IMR-90 (cell line): Measurements from ENCODE around the gene MEN1. TPM values are rescaled to one million over a fixed set of nuclear protein-coding genes. Genes with fewer than 3 reads are reported as not detected.

Experiments
- ATAC-seq: fragments of 200-7000 bp; cut with Tn5 transposase; 2 replicates; pipeline ENCODE4 v1.9.1; 2020; ENCODE audit warnings: low read depth, mild to moderate bottlenecking, moderate library complexity
- BruUV-seq: library from RNA; stranded (reverse); fragments of 400-500 nt; replicated peaks from 2 replicates; lab custom pipeline; 2021; lab: Mats Ljungman, UMichigan
- CTCF ChIA-PET: fragments of 300-600 bp; formaldehyde crosslinking; extraction: SDS; loops from one replicate; lab custom pipeline; 2021; ENCODE audit warnings: antibody characterized with exemption; lab: Yijun Ruan, JAX
- POLR2A ChIA-PET: fragments of 300-600 bp; sonication (Branson Sonifier 250); formaldehyde crosslinking; loops from one replicate; lab custom pipeline; 2022; ENCODE audit warnings: antibody characterized with exemption; ENCODE audit not compliant: unreplicated experiment; lab: Charles Lee
- DNase-seq: peaks from one replicate; pipeline ENCODE4 v3.0.0; 2013
- H2AFZ ChIP-seq: replicated peaks from 2 replicates; pipeline ENCODE3; 2013; ENCODE audit warnings: low read length, mild to moderate bottlenecking; ENCODE audit not compliant: poor library complexity
- H2AK5ac ChIP-seq: 2 replicates; pipeline ENCODE4 v1.6.1; 2013; ENCODE audit warnings: low read depth, low read length, inconsistent platforms
- H2AK9ac ChIP-seq: replicated peaks from 2 replicates; pipeline ENCODE3; 2013; ENCODE audit warnings: mild to moderate bottlenecking, low read depth, low read length, moderate library complexity; ENCODE audit not compliant: poor library complexity
- H2BK120ac ChIP-seq: 2 replicates; pipeline ENCODE4 v1.6.1; 2013; ENCODE audit warnings: low read depth, low read length, inconsistent platforms
- H2BK15ac ChIP-seq: 3 replicates; pipeline ENCODE4 v1.6.1; 2013; ENCODE audit warnings: low read depth, low read length, inconsistent platforms
- H2BK20ac ChIP-seq: 2 replicates; pipeline ENCODE4 v1.6.1; 2013; ENCODE audit warnings: low read depth, mild to moderate bottlenecking, inconsistent platforms, low read length, moderate library complexity
- H2BK5ac ChIP-seq: 2 replicates; pipeline ENCODE4 v1.6.1; 2013; ENCODE audit warnings: mild to moderate bottlenecking, low read depth, low read length, inconsistent platforms; ENCODE audit not compliant: poor library complexity, severe bottlenecking
- H3K14ac ChIP-seq: replicated peaks from 2 replicates; pipeline ENCODE4 v1.6.1; 2013; ENCODE audit warnings: low read depth, low read length, inconsistent platforms
- H3K18ac ChIP-seq: 2 replicates; pipeline ENCODE4 v1.6.1; 2013; ENCODE audit warnings: low read depth, low read length, control low read depth
- H3K23ac ChIP-seq: 2 replicates; pipeline ENCODE4 v1.6.1; 2013; ENCODE audit warnings: low read depth, low read length, inconsistent platforms
- H3K27ac ChIP-seq: 2 replicates; pipeline ENCODE4 v1.5.1; 2013; ENCODE audit warnings: mild to moderate bottlenecking, control low read depth, low read length; ENCODE audit not compliant: insufficient read depth
- H3K27me3 ChIP-seq: 2 replicates; pipeline ENCODE4 v1.6.1; 2013; ENCODE audit warnings: low read length; ENCODE audit not compliant: control insufficient read depth, insufficient read depth
- H3K36me3 ChIP-seq: 2 replicates; pipeline ENCODE4 v1.6.1; 2013; ENCODE audit warnings: low read length, mixed read lengths; ENCODE audit not compliant: control insufficient read depth, insufficient read depth
- H3K4ac ChIP-seq: 2 replicates; pipeline ENCODE4 v1.6.1; 2013; ENCODE audit warnings: low read depth, low read length, inconsistent platforms
- H3K4me1 ChIP-seq: 2 replicates; pipeline ENCODE4 v1.6.1; 2013; ENCODE audit warnings: low read length, mixed read lengths; ENCODE audit not compliant: control insufficient read depth, insufficient read depth
- H3K4me2 ChIP-seq: 2 replicates; pipeline ENCODE4 v1.6.1; 2013; ENCODE audit warnings: low read depth, mild to moderate bottlenecking, control low read depth, low read length, moderate library complexity
- H3K4me3 ChIP-seq: 2 replicates; pipeline ENCODE4 v1.5.1; 2013; ENCODE audit warnings: low read depth, mild to moderate bottlenecking, control low read depth, low read length, moderate library complexity; ENCODE audit not compliant: insufficient read depth
- H3K56ac ChIP-seq: 2 replicates; pipeline ENCODE4 v1.6.1; 2013; ENCODE audit warnings: low read length, inconsistent platforms; ENCODE audit not compliant: insufficient read depth; ENCODE audit errors: extremely low read depth
- H3K79me1 ChIP-seq, 2 experiments: 2 replicates each; pipeline ENCODE4 v1.6.1; 2013; ENCODE audit warnings: low read length in 2 of 2, inconsistent platforms in 1 of 2, low read depth in 1 of 2
- H3K9ac ChIP-seq: 2 replicates; pipeline ENCODE4 v1.6.1; 2013; ENCODE audit warnings: low read depth, low read length, control low read depth
- H3K9me1 ChIP-seq: 2 replicates; pipeline ENCODE4 v1.6.1; 2013; ENCODE audit warnings: low read length, inconsistent platforms; ENCODE audit not compliant: insufficient read depth
- H3K9me3 ChIP-seq: 2 replicates; pipeline ENCODE4 v1.6.1; 2013; ENCODE audit warnings: low read length; ENCODE audit not compliant: control insufficient read depth, insufficient read depth
- H4K20me1 ChIP-seq: 2 replicates; pipeline ENCODE4 v1.6.1; 2013; ENCODE audit warnings: low read length, inconsistent platforms; ENCODE audit not compliant: insufficient read depth
- H4K5ac ChIP-seq: 2 replicates; pipeline ENCODE4 v1.6.1; 2013; ENCODE audit warnings: mild to moderate bottlenecking, low read depth, low read length, control low read depth
- H4K8ac ChIP-seq, 2 experiments: 2 replicates each; pipeline ENCODE4 v1.6.1; 2013; ENCODE audit warnings: low read depth in 2 of 2, low read length in 2 of 2, control low read depth in 1 of 2, inconsistent platforms in 1 of 2
- H4K91ac ChIP-seq: 2 replicates; pipeline ENCODE4 v1.6.1; 2013; ENCODE audit warnings: low read depth, low read length, inconsistent platforms; ENCODE audit not compliant: insufficient read depth
- CEBPB ChIP-seq: IDR thresholded peaks from 2 replicates; pipeline ENCODE4 v1.6.1; 2012; ENCODE audit warnings: low read depth, low read length, improper control_type of control experiment
- CHD1 ChIP-seq: IDR thresholded peaks from 2 replicates; pipeline ENCODE4 v1.6.1; 2012; ENCODE audit warnings: low read depth, low read length, improper control_type of control experiment
- MAZ ChIP-seq: IDR thresholded peaks from 2 replicates; pipeline ENCODE4 v1.6.1; 2012; ENCODE audit warnings: low read depth, mild to moderate bottlenecking, low read length, improper control_type of control experiment, moderate library complexity, borderline replicate concordance
- MXI1 ChIP-seq: IDR thresholded peaks from 2 replicates; pipeline ENCODE4 v1.6.1; 2012; ENCODE audit warnings: low read depth, mild to moderate bottlenecking, low read length, moderate library complexity, borderline replicate concordance
- SMC3 ChIP-seq: fragments of 150-350 bp; IDR thresholded peaks from 2 replicates; pipeline ENCODE4 v1.6.1; 2016; ENCODE audit warnings: low read depth, mild to moderate bottlenecking, antibody characterized with exemption, low read length, moderate library complexity
- WGBS, 2 experiments: methylation state at CpG; one replicate each; pipeline versions ENCODE4 v1.1.5 to v1.1.7; 2013; ENCODE audit warnings: missing lambda C conversion rate in 2 of 2; ENCODE audit not compliant: insufficient read length in 1 of 2; ENCODE audit errors: extremely low coverage in 2 of 2; 5-methylcytosine and 5-hydroxymethylcytosine counted together
- dilution Hi-C: fragments of 300-500 bp; cut with HindIII; formaldehyde crosslinking; loops from one replicate; pipeline ENCODE4 v1.14.3; 2018; ENCODE audit warnings: low sequenced_read_pairs; ENCODE audit not compliant: unreplicated experiment
- in situ Hi-C: fragments of 300-500 bp; cut with MboI; formaldehyde crosslinking; loops from 3 replicates; pipeline ENCODE4 v1.14.3; 2019; ENCODE audit warnings: low sequenced_read_pairs, inconsistent platforms, mixed read lengths
- intact Hi-C: fragments of 100-400 bp; cut with micrococcal nuclease; formaldehyde crosslinking; loops from 2 replicates; pipeline ENCODE4 v1.10.0; 2022
- polyA plus RNA-seq, 3 experiments: library from polyadenylated mRNA; depleted of rRNA; stranded (reverse); fragments of >200 nt; gene quantifications; 2 replicates each; pipeline ENCODE4 v1.2.3, GENCODE V29; 2012; ENCODE audit warnings: low replicate concordance in 1 of 3
- total RNA-seq: library from RNA; depleted of rRNA; stranded (reverse); fragments of >200 nt; gene quantifications from 2 replicates; pipeline ENCODE4 v1.2.3, GENCODE V29; 2012
- TF ChIP-seq, protein P1 (sequence below): fragments of 150-350 bp; IDR thresholded peaks from 2 replicates; pipeline ENCODE4 v1.6.1; 2016; ENCODE audit warnings: low read depth, mild to moderate bottlenecking, low read length, moderate library complexity, borderline replicate concordance
- TF ChIP-seq, protein P2 (sequence below): conservative IDR thresholded peaks from 2 replicates; pipeline ENCODE4 v1.5.1; 2012; ENCODE audit warnings: mild to moderate bottlenecking, low read depth, low read length, improper control_type of control experiment

Gene MEN1
- total and polyA plus RNA-seq, 2 of the 4 experiments (the other 2 are of a cell fraction): 8.8 to 35.7 TPM

DNA sequence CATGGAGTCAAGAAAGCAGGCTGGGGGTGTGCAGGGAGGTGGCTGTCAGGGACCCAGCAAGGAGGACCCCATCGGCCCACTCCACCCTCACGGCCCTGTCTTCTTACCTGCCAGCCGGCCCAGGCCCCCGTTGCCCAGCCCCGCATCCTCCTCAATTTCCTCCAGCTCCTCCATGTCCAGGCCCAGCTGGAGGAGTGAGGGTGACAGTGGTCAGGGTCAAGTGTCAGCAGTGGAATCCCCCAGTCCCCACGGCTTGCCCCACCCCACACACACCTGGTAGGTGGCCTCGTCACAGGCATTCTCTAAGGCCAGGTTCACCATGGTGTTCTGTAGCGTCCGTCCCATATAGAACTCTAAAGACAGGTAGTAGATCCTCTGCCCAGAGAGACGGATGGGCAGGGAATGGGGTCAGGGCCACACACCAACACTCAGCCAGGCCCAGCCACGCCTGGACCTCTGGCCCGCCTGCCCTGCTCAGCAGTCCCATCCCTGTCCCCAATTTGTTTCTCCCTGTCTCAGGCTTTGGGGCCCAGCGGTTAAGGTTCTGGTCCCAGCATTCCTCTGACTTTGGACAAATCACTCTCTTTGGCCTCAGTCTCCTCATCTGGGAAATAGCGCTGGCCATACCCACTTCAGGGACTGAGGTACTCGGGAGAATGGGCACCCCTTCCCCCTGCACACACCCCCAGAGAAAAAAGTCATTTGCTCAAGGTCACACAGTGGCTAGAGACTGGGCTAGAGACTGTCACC lies 51.8 kb downstream of the MEN1 start:
- no peak overlapping the region for H2AFZ ChIP-seq
- H3K14ac ChIP-seq: no peak overlapping the region
- H3K27me3 ChIP-seq: no peaks in the 10 kb centered on the region
- H3K18ac ChIP-seq: no peak overlapping the region
- 100% methylated on average over 6 of the region's 15 CpGs; no CpG with 5 or more reads in 1 of the 2 experiments for WGBS, 2 experiments
- intact Hi-C loops (no loop called here), in situ Hi-C loops (no loop called here), dilution Hi-C loops (no loop called here)
- no peak overlapping the region for H2BK15ac ChIP-seq
- H4K20me1 ChIP-seq: peaks cover 19% of the 10 kb centered on the region
- no peak overlapping the region for H2BK120ac ChIP-seq
- H3K23ac ChIP-seq: no peak overlapping the region
- no TSS peak for BruUV-seq
- no peak overlapping the region for H3K27ac ChIP-seq
- no peaks in the 10 kb centered on the region for H3K9me3 ChIP-seq
- H3K79me1 ChIP-seq: peaks cover 6 to 18% of the 10 kb centered on the region in 2 experiments; a peak in 3 of 4 replicates
- no peak overlapping the region for H2AK5ac ChIP-seq
- ChIA-PET CTCF (no interaction called here), POLR2A (no interaction called here)
- H2AK9ac ChIP-seq: no peak overlapping the region
- no peak overlapping the region for H4K8ac ChIP-seq
- no peak overlapping the region for H3K9ac ChIP-seq
- H4K5ac ChIP-seq: no peak overlapping the region
- no peak overlapping the region for H3K4ac ChIP-seq
- H3K4me2 ChIP-seq: no peak overlapping the region
- H4K91ac ChIP-seq: no peak overlapping the region
- H2BK5ac ChIP-seq: no peak overlapping the region
- no peak overlapping the region for H3K4me3 ChIP-seq
- peaks cover 16% of the 10 kb centered on the region for H3K36me3 ChIP-seq
- no peak overlapping the region for H3K56ac ChIP-seq
- H3K4me1 ChIP-seq: peaks cover 10% of the 10 kb centered on the region
- TF ChIP-seq, protein P1, sequence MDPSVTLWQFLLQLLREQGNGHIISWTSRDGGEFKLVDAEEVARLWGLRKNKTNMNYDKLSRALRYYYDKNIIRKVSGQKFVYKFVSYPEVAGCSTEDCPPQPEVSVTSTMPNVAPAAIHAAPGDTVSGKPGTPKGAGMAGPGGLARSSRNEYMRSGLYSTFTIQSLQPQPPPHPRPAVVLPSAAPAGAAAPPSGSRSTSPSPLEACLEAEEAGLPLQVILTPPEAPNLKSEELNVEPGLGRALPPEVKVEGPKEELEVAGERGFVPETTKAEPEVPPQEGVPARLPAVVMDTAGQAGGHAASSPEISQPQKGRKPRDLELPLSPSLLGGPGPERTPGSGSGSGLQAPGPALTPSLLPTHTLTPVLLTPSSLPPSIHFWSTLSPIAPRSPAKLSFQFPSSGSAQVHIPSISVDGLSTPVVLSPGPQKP: no peak
- TF ChIP-seq SMC3: no peak
- TF ChIP-seq, protein P2, sequence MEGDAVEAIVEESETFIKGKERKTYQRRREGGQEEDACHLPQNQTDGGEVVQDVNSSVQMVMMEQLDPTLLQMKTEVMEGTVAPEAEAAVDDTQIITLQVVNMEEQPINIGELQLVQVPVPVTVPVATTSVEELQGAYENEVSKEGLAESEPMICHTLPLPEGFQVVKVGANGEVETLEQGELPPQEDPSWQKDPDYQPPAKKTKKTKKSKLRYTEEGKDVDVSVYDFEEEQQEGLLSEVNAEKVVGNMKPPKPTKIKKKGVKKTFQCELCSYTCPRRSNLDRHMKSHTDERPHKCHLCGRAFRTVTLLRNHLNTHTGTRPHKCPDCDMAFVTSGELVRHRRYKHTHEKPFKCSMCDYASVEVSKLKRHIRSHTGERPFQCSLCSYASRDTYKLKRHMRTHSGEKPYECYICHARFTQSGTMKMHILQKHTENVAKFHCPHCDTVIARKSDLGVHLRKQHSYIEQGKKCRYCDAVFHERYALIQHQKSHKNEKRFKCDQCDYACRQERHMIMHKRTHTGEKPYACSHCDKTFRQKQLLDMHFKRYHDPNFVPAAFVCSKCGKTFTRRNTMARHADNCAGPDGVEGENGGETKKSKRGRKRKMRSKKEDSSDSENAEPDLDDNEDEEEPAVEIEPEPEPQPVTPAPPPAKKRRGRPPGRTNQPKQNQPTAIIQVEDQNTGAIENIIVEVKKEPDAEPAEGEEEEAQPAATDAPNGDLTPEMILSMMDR: no peak
- no peak for TF ChIP-seq MAZ
- no peak for TF ChIP-seq CHD1
- TF ChIP-seq MXI1: no peak
- no peak for TF ChIP-seq CEBPB
- DNase-seq (no peak), ATAC-seq (no peak)
- no peak overlapping the region for H2BK20ac ChIP-seq
- peaks cover 14% of the 10 kb centered on the region; the same call in 1 of the 2 replicates for H3K9me1 ChIP-seq
